Hepatocyte (in vitro differentiated cells): Measurements from ENCODE around the gene TTC12.

Experiments
- EZH2 ChIP-seq: fragments of 200-600 bp; sonication (generic); IDR thresholded peaks from 2 replicates; pipeline ENCODE4 v1.6.1; 2016; ENCODE audit warnings: antibody characterized with exemption, mild to moderate bottlenecking, borderline replicate concordance
- TF ChIP-seq, protein P1 (sequence below): fragments of 200-600 bp; sonication (generic); IDR thresholded peaks from 2 replicates; pipeline ENCODE4 v1.5.1; 2016; ENCODE audit warnings: antibody characterized with exemption, mild to moderate bottlenecking; ENCODE audit not compliant: poor library complexity

DNA sequence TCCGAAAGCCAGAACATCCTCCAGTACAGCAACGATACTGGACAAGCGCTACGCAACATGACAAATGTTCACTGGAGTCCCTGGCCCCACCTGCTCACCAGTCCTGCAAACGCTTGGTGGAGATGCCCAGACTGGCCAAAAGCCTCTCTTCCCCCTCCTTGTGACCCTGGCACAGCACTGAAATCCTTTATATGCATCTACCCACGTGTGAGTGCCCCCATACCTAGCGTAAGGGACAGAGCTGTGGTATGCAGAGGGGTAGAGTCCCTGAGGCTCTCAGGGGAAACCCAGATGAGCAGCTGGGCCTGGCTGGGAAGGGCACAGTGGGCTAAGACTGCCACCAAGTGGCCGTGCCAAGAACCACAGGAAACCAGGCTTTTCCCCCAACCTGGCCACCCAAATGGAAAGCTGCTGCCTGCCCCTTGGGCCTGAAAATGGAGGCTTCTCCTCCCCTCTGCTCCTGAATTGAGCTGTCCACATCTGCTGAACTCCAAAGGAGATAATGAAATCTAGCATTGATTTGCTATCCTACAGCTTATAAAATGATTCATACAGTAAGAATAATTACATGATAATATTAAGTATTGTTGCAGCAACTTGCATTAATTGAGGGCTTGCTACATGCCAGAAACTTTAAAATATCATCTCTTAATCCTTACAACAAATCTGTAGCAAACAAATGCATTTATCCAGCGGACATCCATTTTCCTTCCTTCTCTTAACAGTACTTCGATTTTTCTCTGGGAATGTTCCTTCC, 24.8 kb upstream of the TTC12 start:
- TF ChIP-seq, protein P1, sequence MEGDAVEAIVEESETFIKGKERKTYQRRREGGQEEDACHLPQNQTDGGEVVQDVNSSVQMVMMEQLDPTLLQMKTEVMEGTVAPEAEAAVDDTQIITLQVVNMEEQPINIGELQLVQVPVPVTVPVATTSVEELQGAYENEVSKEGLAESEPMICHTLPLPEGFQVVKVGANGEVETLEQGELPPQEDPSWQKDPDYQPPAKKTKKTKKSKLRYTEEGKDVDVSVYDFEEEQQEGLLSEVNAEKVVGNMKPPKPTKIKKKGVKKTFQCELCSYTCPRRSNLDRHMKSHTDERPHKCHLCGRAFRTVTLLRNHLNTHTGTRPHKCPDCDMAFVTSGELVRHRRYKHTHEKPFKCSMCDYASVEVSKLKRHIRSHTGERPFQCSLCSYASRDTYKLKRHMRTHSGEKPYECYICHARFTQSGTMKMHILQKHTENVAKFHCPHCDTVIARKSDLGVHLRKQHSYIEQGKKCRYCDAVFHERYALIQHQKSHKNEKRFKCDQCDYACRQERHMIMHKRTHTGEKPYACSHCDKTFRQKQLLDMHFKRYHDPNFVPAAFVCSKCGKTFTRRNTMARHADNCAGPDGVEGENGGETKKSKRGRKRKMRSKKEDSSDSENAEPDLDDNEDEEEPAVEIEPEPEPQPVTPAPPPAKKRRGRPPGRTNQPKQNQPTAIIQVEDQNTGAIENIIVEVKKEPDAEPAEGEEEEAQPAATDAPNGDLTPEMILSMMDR, result peak; percentile 91
- TF ChIP-seq EZH2, result no peak
